HG03095 (cell line): ENCODE results near the gene PFKFB4.

Experiments used
- ATAC-seq: cut with Tn5 transposase; IDR thresholded peaks from one replicate; pipeline ENCODE4 v1.9.1; 2021; ENCODE audit warnings: moderate library complexity; ENCODE audit not compliant: unreplicated experiment

Gene PFKFB4

GRCh38 chr3:48585411-48585810 is 28.8 kb upstream of the PFKFB4 start:
- ATAC-seq = no peak

DNA sequence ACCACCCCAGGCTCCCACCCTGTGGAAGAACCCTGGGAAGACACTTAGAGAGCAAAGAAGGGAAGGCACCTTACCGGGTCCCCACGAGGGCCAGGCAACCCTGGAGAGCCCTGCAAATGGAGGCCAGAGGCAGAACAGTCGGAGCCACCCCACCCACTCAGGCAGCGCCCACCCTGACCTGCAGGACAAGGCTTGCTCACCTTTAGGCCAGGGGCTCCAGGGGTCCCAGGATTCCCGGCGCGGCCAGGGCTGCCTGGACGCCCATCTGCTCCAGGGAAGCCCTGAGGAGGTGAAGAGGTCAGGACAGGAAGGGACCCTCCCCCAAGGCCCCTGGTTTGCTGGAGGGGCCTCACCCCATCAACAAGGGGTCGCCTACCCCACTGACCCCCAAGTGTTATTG is 28.2 kb upstream of the PFKFB4 start:
- ATAC-seq = no peak

GRCh38 chr3:48581621-48582481 is 25.2 kb upstream of the PFKFB4 start:
- ATAC-seq = no peak

DNA sequence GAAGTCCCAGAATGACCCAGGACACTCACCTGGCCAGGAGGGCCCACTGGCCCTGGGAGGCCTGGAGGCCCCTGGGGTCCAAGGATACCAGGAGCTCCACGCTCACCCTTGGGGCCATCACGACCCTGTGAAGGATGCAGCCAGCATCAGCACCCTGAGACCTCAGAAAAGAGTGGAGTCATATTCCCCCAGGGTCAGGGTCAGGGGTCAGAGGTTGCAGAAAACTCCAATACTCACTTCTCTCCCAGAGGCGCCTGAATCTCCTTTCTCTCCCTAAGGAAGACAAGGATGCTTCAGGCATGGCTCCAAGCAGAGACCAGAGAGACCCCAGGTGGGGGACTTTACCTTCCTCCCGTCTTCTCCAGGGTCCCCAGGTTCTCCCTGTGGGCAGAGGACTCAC is 20.0 kb upstream of the PFKFB4 start:
- no peak for ATAC-seq

DNA sequence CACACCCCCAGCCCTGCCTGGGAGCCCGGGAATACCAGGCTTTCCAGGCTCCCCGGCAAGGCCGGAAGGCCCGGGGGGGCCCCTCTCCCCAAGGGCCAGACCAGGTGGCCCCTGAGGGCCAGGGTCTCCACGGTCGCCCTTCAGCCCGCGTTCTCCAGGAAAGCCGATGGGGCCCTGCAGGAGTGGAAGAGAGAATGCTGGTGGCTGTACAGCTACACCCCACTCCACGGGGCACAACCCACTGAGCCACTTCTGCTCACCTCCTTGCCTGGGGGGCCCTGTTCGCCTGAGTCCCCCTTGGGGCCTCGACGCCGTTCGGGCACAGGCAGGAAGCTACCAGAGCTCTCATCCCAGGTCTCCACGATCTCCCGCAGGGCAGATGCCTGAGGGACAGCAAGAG is 18.8 kb upstream of the PFKFB4 start:
- no peak for ATAC-seq

- no peak for ATAC-seq
Observed at GRCh38 chr3:48573973-48574585, 17.5 kb upstream of the PFKFB4 start.

GRCh38 chr3:48572517-48572916 is 15.9 kb upstream of the PFKFB4 start:
- no peak for ATAC-seq

GRCh38 chr3:48571938-48572337 is 15.3 kb upstream of the PFKFB4 start:
- no peak for ATAC-seq

DNA sequence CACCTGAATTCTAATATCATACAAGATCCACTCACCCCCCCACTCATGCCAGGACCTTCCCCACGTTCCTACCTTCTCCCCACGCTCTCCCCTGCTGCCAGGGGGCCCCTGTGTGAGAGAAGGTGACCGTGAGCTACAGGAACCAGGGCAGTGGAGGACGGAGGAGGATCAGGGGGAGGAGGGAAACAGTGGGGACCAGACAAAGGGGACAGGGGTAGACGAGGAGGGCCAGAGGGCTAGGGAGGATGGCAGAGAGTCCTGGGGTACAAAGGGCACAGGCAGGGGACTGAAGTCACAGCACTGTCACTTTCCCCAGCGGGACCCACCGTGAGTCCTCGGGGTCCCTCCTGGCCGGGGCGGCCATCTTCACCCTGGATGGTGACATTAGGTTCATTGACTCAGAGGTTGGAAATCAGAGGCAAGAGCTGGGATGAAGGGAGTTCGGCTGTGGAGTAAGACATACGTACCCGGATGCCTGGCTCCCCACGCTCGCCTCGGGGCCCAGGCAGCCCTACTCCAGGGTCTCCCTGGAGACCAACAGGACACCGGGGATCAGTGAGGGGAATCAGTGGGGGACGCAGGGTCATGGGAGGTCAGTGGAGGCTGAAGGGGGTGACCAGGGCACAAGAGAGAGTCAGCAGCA is 13.3 kb upstream of the PFKFB4 start:
- no peak for ATAC-seq

DNA sequence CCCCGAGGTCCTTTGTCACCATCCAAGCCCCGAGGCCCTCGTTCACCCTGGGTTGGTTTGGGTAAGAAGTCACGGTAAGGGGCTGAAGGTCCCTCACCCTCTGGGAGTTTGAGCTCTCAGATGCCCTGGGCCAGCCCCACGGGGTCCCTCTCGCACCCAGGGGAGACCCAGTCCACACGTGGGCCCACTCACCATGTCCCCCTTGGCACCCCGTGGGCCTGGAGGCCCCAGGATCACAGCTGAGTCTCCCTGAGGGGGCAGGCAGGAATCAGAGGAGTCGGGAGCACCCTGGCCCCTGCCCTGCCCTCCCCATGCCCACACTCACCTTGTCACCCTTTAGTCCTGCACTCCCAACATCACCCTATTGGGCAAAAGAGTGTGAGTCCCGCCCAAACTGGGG is 12.8 kb upstream of the PFKFB4 start:
- no peak for ATAC-seq

DNA sequence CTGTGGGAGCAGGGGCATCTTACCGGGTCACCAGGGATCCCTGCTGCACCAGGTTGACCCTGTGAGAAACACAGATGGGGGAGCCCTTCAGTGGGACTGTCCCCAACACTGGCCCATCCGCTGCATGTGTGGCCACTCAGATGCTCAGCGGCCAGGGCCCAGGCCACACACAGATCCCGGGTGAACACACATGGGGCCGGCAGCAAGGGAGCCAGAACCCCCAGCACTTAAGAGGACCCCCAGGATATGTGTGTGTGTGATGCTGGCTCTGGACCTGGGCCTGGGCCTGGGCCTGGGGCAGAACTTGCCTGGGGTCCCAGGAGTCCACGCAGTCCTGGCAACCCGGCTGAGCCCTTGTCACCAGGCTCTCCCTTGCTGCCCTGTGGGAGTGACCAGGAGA is 11.9 kb upstream of the PFKFB4 start:
- no peak for ATAC-seq

DNA sequence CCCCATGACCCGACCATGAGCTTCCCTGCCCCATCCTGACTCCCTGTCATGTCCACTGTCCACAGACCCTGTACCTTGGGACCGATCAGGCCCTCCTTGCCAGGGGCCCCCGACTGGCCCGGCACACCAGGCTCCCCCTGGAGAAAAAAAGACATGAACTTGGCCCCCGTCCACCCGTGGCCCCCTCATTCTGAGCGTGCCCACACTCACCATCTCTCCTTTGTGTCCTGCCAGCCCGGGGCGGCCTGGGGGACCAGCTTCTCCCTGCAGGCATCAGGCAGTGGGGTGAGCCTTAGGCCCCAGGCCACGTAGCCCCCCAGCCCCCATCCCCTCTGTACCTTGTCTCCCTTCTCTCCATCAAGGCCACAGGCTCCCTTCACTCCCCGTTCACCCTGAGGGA is 10.9 kb upstream of the PFKFB4 start:
- no peak for ATAC-seq

- ATAC-seq = no peak
Observed at GRCh38 chr3:48567090-48567489, 10.5 kb upstream of the PFKFB4 start.

- ATAC-seq = no peak
Observed at GRCh38 chr3:48566401-48566760, 9.8 kb upstream of the PFKFB4 start.

DNA sequence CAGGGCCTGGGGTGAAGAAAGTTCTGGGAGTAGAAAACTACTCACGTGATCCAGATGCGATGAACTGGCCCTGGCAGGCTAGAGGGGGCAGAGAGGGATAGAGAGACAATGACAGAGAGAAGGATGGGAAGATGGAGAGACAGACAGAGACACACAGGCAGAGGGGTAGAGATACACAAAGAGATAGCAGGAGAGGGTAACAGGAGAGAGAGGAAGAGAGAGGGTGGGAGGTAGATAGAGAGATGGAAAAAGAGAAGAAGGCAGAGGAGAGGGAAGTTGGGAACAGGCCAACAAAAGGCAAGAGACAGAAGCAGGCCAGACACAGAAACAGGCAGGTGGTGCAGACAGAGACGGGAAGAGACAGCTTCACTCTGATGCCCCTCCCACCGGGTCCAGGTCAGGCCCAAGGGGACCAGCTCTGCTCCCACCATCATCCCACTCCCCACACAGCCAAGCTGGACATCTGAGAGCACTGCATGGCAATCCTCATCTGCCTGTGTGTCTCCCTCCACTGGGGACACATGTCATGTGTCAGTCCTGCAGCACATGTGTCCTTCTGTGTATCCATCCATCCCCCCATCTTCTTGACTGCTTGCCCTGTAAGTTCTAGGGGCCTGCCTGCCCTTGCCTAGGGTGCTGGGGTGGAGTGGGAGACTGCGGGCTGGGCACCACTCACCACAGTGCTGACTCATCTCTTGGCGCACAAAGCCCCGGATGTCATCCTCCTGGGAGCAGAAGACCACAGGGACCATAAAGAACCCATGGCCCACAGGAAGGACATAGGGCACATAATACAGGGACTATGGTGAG is 9.2 kb upstream of the PFKFB4 start:
- no peak for ATAC-seq

DNA sequence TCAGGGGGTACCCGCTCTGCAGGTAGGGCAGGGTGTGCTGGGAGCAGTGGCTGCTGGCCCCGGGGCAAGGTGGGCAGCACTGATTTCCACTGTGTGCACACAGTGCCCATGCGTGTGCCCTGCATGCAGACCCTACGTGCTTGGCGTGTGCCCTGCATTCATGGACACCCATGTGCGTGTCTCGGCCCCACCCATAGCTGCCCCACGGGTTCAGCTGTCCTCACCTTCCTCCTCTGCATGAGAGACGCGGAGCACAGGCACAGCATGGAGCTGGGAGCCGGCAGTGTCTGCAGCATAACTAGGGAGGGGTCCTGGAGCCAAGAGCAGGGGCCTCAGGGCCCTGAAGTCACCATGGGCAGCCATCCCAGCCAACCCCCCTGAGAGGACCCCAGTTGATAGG is 8.6 kb upstream of the PFKFB4 start:
- ATAC-seq = no peak

GRCh38 chr3:48564667-48565066 is 8.1 kb upstream of the PFKFB4 start:
- no peak for ATAC-seq

GRCh38 chr3:48564022-48564421 is 7.4 kb upstream of the PFKFB4 start:
- ATAC-seq = no peak

DNA sequence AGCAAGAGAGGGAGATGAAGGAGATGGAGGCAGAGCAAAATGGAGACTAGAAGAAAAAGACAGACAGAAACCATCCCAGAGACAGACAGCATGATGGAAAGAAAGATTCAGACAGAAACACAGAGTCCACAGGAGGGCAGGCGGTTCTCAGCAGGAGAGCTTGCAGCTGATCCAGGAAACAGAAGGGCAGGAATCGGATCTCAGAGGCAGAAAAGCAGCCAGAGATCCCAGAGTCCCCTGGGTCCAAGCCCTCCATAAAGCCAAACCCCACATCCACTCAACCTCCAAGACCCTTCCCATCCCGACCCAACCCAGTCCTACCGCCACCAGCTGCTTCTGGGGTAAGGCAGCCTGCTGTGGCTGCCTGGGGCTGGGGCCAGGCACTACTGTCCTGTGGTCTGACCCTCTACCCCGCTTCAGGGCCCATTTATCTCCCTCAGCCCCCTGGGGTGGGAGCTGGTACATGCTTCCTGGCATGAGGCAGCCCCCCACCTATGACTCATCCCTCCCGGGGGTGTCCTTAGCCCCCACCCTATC is 6.8 kb upstream of the PFKFB4 start, which contains the start of gene UCN2:
Gene UCN2, minus strand, starts transcription at position 400 of the 537 bp plus-strand sequence. CDS start 657 bp downstream, outside the sequence.
- no peak for ATAC-seq

DNA sequence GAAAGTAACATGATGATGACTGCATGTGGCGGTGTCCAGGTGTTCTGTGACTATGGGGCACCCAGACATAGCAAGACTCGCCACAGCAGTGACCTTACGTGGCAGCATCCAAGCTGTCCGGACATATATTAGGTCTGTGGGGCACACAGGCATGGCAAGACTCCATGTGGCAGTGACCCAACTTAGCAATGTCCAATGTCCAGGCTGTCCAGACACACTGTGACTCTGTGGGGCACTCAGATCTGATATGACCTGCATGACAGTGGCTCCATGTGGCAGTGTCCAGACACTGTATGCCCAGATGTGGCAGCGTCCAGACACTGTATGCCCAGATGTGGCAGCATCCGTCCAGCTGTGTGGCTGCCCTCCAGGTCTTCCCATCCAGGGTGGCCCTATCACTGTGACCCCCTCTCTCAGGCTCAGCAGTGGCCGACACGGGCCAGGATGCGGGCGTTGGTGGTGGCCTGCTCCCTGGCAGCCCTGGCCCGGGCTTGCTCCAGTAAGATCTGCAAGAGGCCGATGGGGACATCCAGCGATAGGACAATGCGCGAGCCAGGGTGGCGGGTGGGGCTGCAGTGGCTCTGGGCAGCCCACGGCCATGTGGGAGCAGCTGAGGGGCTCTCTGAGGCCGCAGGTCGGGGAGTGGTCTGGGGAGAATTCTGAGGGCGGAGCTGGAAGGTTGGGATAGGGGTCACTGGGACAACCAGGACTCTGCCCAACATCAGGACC is 5.9 kb upstream of the PFKFB4 start:
- ATAC-seq = no peak
